Loucy (cell line): ENCODE data around the gene EPSTI1.

ENCODE experiments used
- EZH2phosphoT487 ChIP-seq: fragments of 200-600 bp; IDR thresholded peaks from 2 replicates; pipeline ENCODE4 v1.6.1; 2018; ENCODE audit warnings: antibody characterized with exemption, mild to moderate bottlenecking, moderate library complexity, borderline replicate concordance
- TF ChIP-seq, protein P1 (sequence below): fragments of 200-600 bp; sonication (generic); conservative IDR thresholded peaks from 2 replicates; pipeline ENCODE4 v1.5.1; 2014; ENCODE audit warnings: mild to moderate bottlenecking, antibody characterized with exemption, low read length

DNA sequence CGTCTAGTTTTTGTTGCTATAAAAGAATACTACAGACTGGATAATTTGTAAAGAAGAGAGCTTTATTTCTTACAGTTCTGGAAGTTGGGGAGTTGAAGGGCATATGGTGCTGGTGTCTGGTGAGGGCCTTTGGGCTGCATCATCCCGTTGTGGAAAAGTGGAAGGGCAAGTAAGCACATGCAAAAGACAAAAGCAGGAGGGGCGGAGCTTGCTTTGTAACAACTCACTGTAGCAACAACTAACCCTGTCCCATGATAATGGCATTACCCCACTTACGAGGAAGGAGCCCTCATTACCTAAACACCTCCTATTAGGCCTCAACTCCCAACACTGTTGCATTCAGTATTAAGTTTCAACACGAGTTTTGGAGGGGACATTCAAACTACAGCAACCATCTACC lies 24.2 kb upstream of the EPSTI1 start:
- TF ChIP-seq, protein P1, sequence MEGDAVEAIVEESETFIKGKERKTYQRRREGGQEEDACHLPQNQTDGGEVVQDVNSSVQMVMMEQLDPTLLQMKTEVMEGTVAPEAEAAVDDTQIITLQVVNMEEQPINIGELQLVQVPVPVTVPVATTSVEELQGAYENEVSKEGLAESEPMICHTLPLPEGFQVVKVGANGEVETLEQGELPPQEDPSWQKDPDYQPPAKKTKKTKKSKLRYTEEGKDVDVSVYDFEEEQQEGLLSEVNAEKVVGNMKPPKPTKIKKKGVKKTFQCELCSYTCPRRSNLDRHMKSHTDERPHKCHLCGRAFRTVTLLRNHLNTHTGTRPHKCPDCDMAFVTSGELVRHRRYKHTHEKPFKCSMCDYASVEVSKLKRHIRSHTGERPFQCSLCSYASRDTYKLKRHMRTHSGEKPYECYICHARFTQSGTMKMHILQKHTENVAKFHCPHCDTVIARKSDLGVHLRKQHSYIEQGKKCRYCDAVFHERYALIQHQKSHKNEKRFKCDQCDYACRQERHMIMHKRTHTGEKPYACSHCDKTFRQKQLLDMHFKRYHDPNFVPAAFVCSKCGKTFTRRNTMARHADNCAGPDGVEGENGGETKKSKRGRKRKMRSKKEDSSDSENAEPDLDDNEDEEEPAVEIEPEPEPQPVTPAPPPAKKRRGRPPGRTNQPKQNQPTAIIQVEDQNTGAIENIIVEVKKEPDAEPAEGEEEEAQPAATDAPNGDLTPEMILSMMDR = no peak
- TF ChIP-seq EZH2phosphoT487 = no peak
